GM23338 (cell line): ENCODE data around the gene NRGN. TPM values are rescaled to one million over a fixed set of nuclear protein-coding genes. Genes with fewer than 3 reads are reported as not detected.

ENCODE experiments used
- ETS1 ChIP-seq: IDR thresholded peaks from 2 replicates; pipeline ENCODE4 v1.6.1; 2016; ENCODE audit warnings: antibody characterized with exemption
- EZH2phosphoT487 ChIP-seq: fragments of 200-600 bp; sonication (generic); IDR thresholded peaks from one replicate; pipeline ENCODE4 v1.8.1; 2018; ENCODE audit warnings: antibody characterized with exemption; ENCODE audit not compliant: unreplicated experiment
- REST ChIP-seq: IDR thresholded peaks from one replicate; pipeline ENCODE4 v1.6.1; 2018; ENCODE audit warnings: antibody characterized with exemption; ENCODE audit not compliant: unreplicated experiment
- STAT1 ChIP-seq: IDR thresholded peaks from one replicate; pipeline ENCODE4 v1.6.1; 2016; ENCODE audit warnings: antibody characterized with exemption; ENCODE audit not compliant: unreplicated experiment
- ZNF114 ChIP-seq: fragments of 250-450 bp; sonication (Bioruptor Pico); IDR thresholded peaks from 2 replicates; pipeline ENCODE4 v1.5.0; 2020; ENCODE audit warnings: mild to moderate bottlenecking, moderate library complexity
- ZNF462 ChIP-seq: fragments of 250-450 bp; sonication (Bioruptor Pico); IDR thresholded peaks from 2 replicates; pipeline ENCODE4 v1.5.0; 2020; ENCODE audit warnings: mild to moderate bottlenecking, moderate library complexity
- polyA plus RNA-seq: library from polyadenylated mRNA; unstranded; fragments of >200 nt; fragmentation: Nextera tagmentation; extraction: Ambion mirVana; gene quantifications from 2 replicates; pipeline ENCODE4 v1.2.1, GENCODE V29; 2016
- total RNA-seq: library from RNA; depleted of rRNA; stranded (reverse); fragments of >200 nt; shearing (Covaris generic); gene quantifications from 2 replicates; pipeline ENCODE4 v1.2.3, GENCODE V29; 2014

Gene NRGN
- total and polyA plus RNA-seq, 2 experiments from 2014 or later = 0.24 to 0.61 TPM

- TF ChIP-seq ZNF462 (CRISPR knock-in tag) = no peak
- no peak for TF ChIP-seq STAT1
- no peak for TF ChIP-seq ZNF114 (CRISPR knock-in tag)
- no peak for TF ChIP-seq EZH2phosphoT487
- TF ChIP-seq ETS1 = no peak
- no peak for TF ChIP-seq REST
Observed at GRCh38 chr11:124693142-124693541, 46.6 kb upstream of the NRGN start (continued).
